ENCODE data around the gene VEGFD.
"Not testable (repeated sequence)": the region's sequence is repeated elsewhere in the genome, so short reads cannot be mapped to it uniquely, and the experiment has no call there.

Gene VEGFD

DNA sequence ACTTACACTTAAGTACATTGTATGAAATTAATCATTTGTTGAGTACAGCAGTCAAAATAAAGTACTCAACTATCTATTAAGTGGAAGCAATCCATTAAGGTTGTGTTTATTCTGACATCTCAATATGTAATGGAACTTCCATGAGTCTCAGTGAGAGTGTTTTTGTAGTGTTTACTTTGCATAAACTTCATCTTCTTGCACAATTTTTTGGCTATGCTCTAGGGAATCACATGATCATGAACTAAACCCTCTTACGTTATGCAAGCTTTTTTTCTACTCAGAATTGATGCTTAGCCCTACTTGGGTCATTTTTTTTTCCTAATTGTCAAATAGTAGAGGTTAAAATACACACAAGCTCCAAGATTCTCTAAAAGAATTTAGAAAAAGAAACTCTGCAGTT, 27.8 kb downstream of the VEGFD start:
- no peak for DNase-seq

GRCh38 chrX:15350329-15350996, 33.8 kb downstream of the VEGFD start:
- DNase-seq: no peak

GRCh38 chrX:15349046-15349445, 35.2 kb downstream of the VEGFD start:
- DNase-seq: peak; percentile 63

DNA sequence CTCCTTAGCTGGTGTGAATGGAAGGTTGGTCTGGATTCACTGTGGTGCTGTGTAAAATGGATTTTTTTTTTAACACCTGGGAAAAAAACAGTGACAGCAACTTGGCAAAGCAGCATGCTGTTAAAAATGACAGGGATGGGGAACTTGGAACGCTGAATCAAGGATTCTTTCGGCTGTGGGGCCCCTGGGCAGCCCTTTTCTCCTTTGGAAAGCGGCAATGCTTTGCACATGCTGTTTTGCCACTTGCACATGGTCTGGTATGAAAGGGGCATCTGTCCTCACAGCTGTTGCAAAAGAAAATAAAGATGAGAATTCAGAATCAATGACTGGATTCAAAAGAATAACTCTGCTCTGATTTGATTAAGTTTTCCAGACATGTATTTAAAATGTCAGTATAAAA, 38.2 kb downstream of the VEGFD start:
- no peak for DNase-seq

DNA sequence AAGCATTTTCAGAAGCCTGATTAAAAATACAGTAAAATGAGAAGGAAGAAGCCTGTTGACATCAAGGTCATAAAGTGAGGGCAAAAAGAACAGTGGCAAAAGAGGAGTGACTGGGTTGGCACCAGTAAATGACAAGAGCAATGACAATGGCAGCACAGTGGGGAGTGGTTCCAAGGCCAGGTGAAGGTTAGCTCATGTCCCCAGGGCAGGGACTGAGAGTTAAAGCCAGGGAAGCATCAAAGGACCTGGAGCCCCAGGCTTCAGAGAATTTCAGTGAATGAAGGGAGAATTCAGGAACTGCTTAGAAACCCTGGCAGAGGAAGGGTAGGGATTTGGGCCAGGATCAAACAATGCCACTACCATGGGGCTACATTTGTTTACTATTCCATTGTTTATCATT, 40.1 kb downstream of the VEGFD start:
- DNase-seq: no peak

DNA sequence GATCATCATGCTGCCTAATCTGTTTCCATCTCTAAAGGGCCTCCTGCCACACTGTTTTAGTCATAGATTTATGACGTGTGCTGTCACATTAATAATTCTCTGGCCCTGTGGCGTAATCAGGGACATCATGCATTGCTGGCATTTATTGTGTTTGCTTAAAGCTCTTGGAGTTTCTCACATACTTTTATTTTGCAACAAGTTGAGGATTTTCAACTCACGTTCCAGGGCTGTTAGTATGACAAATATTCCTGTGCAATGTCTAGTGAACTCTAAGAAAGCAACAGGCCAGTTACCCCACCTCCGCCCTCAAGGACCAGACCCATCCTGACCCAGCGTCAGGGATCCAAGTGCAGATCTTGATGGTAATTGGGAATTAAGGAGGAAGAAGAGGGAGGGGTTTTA, 41.1 kb downstream of the VEGFD start:
- no peak for DNase-seq

DNA sequence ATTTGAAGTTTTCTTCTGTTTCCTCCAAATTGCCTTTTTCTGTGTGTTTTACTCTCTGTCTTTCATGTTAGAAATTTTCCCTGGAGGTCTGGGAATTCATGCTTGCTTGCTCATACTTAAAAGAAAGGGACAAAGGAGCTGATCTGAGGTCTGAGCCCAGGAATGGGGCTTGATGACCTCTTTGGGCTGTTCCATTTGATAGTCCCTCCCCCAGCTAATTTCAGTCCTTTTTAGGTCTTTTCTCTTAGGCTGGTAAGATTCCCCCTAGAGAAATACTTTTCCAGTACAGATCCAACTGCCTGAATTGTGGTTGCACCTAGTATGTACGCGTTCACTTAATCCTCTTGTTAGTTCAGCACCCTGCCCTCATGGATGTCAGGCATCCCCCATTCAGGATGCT, 43.3 kb downstream of the VEGFD start:
- DNase-seq: no peak

- peak; percentile 54 for DNase-seq
Observed at GRCh38 chrX:15336023-15336413, 48.2 kb downstream of the VEGFD start.

GRCh38 chrX:15335135-15336022, 48.8 kb downstream of the VEGFD start, which contains the start of gene PIGA:
Gene PIGA, minus strand, starts transcription at chrX:15335523. Its CDS starts 3,593 bp downstream, at chrX:15331930.
- peak; percentile 98 for DNase-seq

DNA sequence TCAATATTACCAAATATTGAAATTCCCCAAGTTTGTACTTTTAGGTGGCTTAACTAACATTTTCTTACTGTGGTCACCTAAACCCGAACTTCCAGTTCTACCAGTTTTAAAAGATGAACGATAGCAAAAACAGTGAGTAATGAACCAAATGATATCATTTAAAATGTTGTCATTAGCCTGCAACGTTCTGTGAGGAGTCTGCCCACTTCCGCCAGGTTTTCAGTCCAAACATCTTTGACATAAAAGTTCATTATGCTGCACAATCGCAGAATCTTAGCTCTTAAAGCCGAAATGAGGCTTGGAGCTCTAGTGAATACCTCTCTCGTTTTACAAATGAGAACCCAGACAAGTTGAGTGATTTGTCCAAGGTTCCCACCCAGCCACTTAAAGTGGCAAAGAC, 49.7 kb downstream of the VEGFD start:
- DNase-seq: no peak

DNA sequence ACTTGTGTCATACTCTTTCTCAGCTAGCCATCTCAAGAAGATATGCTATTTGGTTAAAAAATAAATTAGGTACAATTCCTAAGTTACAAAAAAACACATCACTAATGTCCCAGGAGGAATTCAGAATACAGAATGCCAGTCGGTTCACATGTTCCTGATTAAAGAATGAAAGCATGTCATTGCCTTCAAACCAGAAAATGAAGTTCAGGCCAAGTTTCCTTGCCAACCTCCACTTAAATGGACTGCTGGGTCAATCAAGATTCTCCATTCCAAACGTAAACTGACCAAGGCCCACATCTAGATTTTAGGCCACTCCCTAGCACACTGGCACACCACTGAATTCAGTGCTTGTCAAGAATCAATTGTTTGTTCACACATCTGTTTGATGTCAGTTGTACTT, 55.4 kb downstream of the VEGFD start:
- DNase-seq: no peak

GRCh38 chrX:15328131-15328530, 56.1 kb downstream of the VEGFD start:
- DNase-seq: no peak

GRCh38 chrX:15322472-15322871, 61.7 kb downstream of the VEGFD start:
- DNase-seq: no peak

DNA sequence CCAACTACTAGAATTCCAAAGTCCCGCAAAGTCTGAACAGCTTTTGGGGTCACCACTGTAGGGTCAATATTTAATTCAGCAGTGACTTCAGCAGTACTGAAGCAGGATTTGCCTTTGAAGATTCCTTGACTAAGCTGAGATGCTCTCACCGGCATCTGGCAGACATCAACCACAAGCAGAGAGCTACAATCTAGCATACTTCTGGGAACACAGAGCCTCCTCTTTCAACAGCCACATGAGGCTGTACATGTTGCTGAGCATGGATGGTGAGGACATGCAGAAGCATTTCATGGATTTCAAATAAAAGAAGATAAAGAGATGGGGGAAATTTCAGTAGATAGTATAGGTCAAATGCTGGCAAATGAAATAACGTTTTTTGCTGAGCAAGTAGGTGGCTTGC, 62.1 kb downstream of the VEGFD start:
- no peak for DNase-seq

GRCh38 chrX:15321447-15321846, 62.8 kb downstream of the VEGFD start:
- DNase-seq: no peak

GRCh38 chrX:15320297-15320696, 63.9 kb downstream of the VEGFD start:
- DNase-seq: no peak

DNA sequence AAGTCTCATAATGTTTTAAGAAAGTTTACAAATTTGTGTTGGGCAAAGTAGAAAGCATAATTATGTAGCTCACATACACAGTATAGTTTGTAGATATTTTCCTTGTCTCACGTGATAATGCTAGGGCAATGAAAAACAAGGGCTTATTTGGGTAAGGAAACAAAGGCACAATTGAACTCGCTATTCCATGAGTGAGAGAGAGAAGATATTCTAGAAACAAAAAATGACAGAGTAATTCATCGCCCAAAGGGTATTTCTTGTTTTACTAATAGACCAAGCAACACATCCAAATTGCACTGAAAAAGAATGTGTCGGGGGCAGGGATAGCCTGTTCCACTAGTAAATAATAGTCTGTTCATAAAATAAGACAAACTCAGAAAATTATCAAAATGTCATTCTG, 65.1 kb downstream of the VEGFD start:
- DNase-seq: no peak

DNA sequence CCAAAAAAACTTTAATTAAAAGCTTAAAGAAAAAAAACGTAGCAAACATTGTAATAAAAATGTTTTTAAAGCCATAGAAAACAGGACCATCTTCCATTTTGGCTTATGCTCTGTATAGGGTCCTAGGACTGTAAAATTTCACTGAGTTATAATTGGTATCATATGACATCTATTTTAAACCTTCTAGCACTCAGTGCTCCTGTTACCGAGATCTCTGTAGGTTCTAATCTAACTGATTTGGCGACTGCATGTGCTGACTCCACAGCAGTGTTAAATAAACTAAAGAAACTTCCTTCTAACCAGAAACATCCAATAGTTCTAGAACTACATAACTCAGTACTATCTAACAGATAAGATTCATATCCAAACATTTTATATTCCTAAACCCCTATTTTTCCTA, 68.7 kb downstream of the VEGFD start, which contains the start of gene ASB11:
Gene ASB11, minus strand, starts transcription at position 132 of the 400 bp plus-strand sequence. Its CDS starts 35 bp downstream, at position 97.
- no peak for DNase-seq

GRCh38 chrX:15314472-15314871, 69.7 kb downstream of the VEGFD start:
- DNase-seq: no peak

DNA sequence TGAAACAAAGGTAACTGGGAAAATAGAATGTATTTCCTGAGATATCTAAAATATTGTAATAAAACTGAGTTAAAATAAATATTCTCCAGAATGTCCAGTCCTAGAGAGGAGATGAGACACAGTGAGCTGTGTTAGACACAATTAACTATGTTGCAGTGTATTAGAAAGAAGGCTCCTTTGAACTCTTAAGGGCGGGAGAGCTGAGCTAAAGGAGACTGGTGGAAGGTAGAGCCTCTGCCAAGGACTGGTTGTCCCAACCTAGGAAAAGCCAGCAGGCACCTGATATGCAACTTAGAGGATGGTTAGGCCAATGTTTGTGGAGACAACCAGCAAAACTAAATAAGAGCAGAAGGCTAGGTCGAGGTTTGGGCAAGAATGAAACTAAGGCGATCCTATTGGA, 73.1 kb downstream of the VEGFD start:
- no peak for DNase-seq

DNA sequence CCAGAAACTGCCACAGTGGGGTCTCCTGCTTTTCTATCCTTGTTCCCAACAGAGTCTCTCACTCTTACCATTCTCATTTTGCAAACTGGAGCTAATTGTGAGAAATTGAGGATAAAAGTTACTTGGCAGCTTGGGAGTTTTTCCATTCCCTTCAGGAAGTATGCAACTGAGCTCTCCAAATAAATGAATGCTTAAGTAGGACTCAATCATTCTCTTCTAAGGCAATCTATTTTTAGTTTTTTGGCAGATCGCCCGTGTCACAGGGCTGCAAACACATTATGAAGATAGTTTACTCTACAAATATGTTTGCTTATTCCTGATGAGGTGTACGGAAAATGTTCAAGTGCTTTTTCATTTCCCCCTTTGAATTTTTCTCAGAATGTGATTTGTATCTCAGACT, 74.1 kb downstream of the VEGFD start:
- DNase-seq: peak; percentile 84

GRCh38 chrX:15305899-15306298, 78.3 kb downstream of the VEGFD start:
- not testable (repeated sequence) for DNase-seq

- no peak for DNase-seq
Observed at GRCh38 chrX:15301924-15302323, 82.3 kb downstream of the VEGFD start.
